ENCODE results near the gene C9orf50.

DNA sequence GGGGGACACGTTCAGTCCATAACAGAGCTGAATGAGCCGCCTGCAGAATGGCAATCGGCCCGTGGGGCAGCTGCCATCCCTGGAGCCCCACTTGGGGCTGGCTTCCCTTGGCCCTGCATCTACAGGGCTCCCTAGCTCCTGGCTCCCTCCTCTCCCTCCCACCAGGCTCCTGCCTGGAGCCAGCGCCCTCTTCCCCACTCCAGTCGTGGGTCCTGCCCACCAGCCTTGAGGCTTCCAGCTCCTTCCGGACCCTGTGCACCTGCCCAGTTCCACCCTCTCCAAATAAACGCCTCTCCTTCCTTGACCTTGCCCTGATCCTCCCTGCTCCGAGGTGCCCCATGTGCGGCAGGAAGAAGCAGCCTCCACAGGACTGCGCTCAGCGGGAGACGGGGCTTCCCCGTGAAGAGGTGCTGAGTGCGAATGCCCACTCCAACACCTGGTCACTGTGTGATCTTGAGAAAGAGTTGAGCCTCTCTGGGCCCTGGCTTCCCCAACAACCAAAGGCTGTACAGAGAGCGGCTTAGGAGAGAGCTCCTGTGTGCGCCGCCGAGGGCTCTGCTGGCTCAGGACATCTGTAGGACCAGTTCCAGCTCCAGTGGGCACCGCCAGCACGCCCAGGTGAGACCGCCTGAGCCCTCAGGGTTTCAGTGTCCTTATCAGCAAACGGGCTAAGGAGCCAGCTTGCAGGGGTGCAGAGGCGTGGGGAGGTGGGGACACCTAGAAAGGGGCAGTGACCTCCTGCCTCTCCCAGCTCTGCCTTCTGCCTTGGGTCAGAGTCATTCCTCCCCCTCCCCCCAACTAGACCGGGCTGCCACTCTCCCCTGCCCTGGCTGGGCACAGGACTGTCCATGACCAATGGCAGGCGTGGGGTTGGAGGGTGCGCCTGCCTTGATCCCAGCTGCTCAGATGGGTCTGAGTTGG is 12.1 kb downstream of the C9orf50 start:
- TF ChIP-seq, protein P1, sequence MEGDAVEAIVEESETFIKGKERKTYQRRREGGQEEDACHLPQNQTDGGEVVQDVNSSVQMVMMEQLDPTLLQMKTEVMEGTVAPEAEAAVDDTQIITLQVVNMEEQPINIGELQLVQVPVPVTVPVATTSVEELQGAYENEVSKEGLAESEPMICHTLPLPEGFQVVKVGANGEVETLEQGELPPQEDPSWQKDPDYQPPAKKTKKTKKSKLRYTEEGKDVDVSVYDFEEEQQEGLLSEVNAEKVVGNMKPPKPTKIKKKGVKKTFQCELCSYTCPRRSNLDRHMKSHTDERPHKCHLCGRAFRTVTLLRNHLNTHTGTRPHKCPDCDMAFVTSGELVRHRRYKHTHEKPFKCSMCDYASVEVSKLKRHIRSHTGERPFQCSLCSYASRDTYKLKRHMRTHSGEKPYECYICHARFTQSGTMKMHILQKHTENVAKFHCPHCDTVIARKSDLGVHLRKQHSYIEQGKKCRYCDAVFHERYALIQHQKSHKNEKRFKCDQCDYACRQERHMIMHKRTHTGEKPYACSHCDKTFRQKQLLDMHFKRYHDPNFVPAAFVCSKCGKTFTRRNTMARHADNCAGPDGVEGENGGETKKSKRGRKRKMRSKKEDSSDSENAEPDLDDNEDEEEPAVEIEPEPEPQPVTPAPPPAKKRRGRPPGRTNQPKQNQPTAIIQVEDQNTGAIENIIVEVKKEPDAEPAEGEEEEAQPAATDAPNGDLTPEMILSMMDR (IDR thresholded peaks at IDR 0.05), result no peak
- TF ChIP-seq EP300 (IDR thresholded peaks at IDR 0.05), result no peak
- no peak for TF ChIP-seq POLR2A (IDR thresholded peaks at IDR 0.05)
- TF ChIP-seq POLR2AphosphoS5 (IDR thresholded peaks at IDR 0.05), result no peak

All from sigmoid colon (tissue), 4 donors.